Left cardiac atrium (tissue), 4 donors: Measurements from ENCODE around the gene SLC8A2. TPM values are rescaled to one million over a fixed set of nuclear protein-coding genes. Genes with fewer than 3 reads are reported as not detected.
A peak's percentile ranks its signal among the peaks of the same experiment; 100 is the strongest.

Experiments used
- ATAC-seq, 2 donors: fragments of 200-7000 bp; cut with Tn5 transposase; one replicate each; pipeline ENCODE4 v1.9.1; 2020; ENCODE audit warnings: mild to moderate bottlenecking in 2 of 2, moderate library complexity in 2 of 2
- DNase-seq: peaks from one replicate; pipeline ENCODE4 v3.0.0-alpha.2; 2020
- intact Hi-C, 2 donors: fragments of 100-400 bp; cut with DNase I; formaldehyde crosslinking; loops; one replicate each; pipeline versions ENCODE4 v1.14.1 to v1.15.1; 2022 to 2023
- total RNA-seq, 2 donors: library from RNA; stranded (reverse); fragmentation: NEBNext Ultra II Directional; extraction: Animal tissue kit (Norgen Biotek cat#: 25700); gene quantifications; one replicate each; pipeline ENCODE4 v1.2.1, GENCODE V29; 2021
- donor health status: DM: no; HTN: yes; CAD: no.
- donor health status: DM: no; HTN: yes; CAD: no; lungs with severe emphysema.
- donor health status: DM: yes; HTN: yes; CAD: no.
- donor health status: Dilated cardiomyopathy.

Gene SLC8A2
- total RNA-seq, 2 donors from 2014 or later: 0.15 TPM; not detected in 1

DNA sequence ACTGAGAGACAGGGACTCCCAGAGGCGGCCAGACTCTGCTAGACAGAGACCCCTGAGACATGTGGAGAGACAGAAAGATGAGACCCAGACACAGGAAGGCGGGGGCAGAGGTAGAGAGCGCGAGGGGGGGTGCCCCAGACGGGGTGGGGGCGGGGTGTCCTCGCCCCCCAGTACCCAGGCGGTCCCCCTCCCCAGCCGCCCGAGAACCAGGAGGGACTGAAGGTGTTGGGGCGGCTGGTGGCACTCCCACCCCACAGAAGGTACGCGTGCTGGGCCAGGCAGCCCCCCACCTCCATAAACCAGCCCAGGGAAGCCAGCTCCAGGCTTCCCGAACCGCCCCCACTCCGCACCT is 336 bp downstream of the SLC8A2 start:
- no peak for DNase-seq
- peak in 1 of 2 donors; percentile 3 for ATAC-seq
- intact Hi-C loops: no loop called here

DNA sequence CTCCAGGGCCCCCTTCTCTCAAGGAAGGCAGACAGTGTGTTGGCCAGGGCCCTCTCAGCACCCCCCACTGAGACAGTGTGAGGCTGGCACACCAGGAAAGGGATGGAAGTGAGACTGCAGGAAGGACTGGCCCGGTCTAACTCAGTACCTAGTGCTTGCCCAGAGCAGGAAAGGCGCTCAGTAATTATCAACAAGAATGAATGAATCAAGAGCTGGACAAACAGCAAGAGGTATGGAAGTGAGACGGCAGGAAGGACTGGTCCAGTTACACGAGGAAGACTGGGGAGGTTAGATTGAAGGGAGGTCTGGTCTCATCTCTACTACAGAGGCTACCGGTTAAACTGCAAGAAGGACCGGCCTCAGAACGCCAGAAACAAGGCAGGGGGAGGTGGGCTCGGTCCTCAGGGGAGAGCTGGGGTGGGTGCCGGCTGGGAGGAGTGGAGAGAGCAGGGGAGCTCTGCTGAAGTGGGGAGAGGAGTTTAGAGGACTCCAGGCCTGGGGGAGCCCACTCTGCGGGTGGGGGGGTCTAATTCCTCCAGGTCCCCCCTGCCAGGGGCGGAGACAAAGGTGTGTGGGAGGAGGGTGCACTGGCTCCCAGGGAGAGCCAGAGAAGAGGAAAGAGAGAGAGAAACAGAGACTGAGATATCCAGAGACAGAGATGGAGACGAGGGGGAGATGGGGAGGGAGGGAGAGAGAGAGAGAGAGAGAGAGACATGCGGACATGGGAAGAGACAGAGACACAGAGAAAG is 1.1 kb downstream of the SLC8A2 start:
- ATAC-seq (no peak), DNase-seq (no peak)
- intact Hi-C loops: no loop called here

DNA sequence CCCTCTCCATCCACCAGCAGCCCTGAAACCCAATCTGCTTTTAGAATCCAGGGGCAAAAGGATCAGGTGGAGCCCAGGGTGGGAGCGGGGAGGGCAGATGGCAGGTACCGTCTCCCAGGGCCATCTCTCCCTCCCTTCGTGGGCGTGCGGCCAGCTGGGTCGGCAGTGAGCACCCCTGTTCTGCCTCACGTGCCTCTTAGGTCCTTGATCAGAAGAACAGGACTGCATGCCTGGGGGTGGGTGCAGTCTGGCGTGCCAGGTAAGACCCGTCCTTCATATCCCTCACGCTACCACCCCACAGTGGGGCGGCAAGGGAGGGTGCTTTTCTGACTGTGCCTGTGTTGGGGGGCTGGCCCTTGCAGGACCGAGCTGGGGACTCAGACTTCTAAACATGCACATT is 2.0 kb downstream of the SLC8A2 start:
- ATAC-seq (no peak), DNase-seq (no peak)
- intact Hi-C loops: no loop called here

DNA sequence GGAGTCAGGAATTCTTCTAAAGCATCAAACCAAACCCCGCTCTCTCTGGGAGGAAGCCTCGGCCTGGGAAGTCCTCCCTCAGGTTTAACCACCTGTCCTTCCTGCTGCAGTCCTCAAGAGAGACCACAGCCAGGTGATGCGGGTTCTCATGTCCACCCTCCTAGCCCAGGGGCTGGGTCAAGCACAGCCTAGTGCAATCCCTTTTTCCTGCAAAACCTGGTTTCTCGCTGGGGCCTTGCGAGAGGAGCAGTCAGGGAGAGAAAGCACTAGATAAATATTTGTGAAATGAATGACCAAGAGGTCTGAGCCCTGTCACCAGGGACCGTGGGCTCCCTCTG is 2.4 kb downstream of the SLC8A2 start:
- intact Hi-C loops: no loop called here
- DNase-seq (no peak), ATAC-seq (no peak)

DNA sequence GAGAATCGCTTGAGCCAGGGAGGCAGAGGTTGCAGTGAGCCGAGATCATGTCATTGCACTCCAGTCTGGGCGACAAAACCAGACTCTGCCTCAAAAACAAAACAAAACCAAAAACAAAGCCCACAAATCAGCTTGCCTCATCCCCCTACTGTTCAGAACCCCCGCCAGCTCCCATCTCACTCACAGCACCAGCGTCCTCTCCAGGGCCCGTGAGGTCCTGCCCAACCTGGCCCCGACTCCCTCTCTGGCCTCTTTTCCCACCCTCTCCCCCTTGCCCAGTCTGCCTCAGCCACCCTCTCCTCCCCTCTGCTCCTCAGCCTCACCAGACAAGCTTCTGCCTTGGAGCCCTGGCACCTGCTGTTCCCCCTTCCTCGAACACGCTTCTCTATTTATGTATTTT is 3.8 kb downstream of the SLC8A2 start:
- no peak for ATAC-seq
- intact Hi-C loops: no loop called here
- no peak for DNase-seq

DNA sequence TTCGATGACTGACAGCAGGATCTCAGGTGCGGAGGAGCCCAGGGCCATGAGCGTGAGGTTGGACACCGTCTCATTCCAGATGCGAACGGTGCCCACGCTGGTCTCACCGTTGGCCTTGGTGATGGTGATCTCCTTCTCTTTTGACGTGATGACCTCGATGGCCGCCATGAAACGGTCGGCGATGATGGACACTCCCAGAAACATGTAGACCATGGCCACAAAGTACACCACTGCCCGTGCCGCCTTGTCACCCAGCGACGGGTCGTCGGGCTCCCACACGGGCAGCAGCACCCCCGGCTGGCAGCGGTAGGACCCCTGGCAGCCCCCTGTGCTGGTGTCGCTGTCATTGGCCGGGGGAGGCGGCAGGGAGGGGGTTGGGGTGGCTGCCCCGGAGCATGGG is 5.7 kb downstream of the SLC8A2 start:
- intact Hi-C loops: no loop called here
- DNase-seq (no peak), ATAC-seq (no peak)

DNA sequence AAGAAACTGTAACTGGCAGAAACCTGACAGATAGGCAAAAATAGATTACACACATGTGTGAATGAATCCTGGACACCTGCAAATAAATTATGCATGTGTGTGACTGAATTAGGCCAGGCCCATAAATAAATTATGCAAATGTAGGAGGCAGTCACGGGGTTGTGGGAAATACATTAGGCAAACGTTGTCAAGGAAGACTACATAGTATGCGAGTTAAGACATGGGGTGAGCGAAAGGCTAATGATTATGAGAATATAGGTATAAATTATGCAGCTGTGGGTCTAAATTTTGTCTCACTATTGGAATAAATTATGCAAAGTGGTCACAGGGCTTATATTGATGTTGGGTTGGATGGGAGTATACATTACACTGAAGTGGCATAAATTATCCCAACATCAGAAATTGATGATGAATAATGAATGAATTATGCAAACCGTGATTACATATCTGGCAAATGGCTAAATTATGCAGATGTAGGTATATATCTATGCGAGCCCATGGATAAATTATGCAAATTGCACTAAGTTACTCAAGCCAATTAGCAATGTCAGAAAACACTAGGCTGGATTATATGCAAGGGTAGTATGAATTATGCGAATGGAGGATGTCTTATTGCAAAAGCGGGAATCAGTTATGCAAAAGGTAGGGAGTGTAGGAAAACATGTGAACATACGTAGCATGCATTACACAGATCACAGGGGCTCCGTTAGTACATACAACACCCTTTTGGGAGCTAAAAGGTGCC is 6.8 kb downstream of the SLC8A2 start:
- DNase-seq (no peak), ATAC-seq (no peak)
- intact Hi-C loops: no loop called here

DNA sequence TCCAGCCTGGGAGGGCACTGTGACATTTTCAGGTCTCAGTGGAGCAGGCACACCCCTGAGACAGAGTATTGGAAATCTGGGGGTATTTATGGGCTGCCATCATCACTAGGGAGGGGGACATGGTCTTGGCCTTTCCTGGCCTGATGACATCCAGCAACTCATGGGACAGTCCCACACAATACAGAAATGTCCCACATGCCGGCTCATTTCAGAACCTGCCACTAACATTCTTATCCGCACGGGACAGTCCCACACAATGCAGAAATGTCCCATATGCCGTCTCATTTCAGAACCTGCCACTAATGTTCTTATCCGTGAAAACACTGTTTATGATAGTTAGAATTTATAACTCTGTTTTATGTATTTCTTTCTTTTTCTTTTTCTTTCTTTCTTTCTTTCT is 9.8 kb downstream of the SLC8A2 start:
- no peak for DNase-seq
- intact Hi-C loops: no loop called here
- no peak for ATAC-seq

DNA sequence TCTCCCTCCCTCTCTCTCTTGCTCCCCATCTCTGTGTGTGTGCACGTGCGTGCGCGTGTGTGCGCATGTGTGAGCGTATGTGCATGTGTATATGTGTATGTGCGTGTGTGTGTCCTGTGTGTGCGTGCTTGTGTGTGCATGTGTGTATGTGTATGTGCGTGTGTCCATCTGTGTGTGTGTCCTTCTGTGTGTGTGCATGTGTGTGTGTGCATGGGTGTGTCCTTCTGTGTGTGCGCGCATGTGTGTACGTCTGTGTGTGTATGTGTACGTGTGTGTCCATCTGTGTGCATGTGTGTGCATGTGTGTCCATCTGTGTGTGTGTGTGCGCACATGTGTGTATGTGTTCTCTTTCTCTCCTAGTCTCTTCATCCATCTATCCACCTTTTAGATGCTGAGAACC is 12.2 kb downstream of the SLC8A2 start:
- no peak for DNase-seq
- intact Hi-C loops: no loop called here
- ATAC-seq: no peak

DNA sequence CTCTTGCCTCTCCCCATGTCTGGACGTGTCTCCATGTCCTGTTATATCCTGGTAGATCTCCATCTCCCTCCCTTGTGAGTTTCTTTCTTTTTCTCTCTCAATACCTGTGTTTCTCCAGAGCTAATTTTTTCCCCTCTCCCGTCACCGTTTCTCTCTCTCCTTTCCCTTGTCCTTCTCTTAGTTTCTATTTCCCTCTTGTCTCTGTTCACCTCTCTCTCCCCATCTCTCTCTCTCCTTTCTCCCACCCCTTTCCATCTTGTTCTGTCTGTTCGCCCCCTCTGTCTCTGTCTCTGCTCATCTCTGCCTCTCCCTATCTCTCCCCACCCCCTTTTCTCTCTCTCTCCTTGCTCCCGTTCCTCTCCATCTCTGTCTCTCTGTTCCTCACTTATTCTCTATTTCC is 13.0 kb downstream of the SLC8A2 start:
- no peak for DNase-seq
- intact Hi-C loops: no loop called here
- ATAC-seq: no peak

DNA sequence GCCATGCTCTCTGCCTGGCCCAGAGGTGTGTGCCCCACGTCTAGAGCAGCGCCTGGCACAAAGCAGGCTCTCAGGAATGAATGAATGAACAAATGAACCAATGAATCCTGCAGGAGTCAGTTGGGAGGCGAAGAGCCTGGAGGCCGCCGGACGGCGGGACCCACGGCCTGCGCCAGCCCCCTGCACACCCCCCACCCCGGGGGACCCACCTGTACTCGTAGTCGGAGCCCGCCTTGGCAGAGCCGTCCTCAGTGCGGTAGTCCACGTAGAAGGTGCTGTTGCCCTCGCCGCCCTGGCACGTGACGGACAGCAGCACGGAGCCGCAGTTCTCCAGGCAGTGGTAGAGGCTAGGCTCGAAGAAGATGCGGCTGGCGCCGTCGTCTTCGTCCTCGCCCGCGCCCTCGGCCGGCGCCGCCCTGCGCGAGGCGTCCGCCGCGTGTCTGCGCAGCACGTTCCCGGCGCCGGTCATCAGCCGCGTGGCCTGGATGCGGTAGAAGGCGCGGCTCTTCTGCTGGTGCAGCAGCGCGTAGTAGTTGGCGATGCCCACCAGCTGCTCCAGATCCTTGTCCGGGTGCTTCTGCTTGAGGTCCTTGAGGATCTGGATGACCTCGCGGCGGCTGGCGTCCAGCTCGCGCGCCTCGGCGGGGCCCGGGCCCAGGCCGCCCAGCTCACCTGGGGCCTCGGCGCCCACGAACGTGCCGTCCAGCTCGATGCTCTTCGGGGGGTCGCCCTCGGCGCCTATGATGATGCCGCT is 14.8 kb downstream of the SLC8A2 start:
- intact Hi-C loops: no loop called here
- no peak for ATAC-seq
- DNase-seq: no peak

DNA sequence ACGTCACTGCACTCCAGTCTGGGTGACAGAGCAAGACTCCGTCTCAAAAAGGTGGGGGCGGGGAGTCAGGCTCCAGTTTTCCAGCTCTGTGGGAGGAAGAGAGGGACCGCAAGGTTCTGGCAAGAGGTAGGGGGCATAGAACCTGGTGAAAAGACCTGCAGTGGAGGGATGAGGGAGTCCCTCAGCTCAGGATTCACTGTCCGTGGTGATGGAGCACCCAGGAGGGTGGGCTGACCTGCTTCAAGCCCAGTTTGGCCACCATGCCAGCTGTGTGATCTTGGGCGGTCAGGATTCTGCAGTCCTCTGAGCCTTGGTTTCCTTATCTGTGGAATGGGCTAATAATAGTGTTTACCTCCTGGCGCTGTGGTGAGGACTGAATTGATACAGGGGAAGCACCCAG is 21.2 kb downstream of the SLC8A2 start:
- no peak for DNase-seq
- intact Hi-C loops: no loop called here
- ATAC-seq: no peak

DNA sequence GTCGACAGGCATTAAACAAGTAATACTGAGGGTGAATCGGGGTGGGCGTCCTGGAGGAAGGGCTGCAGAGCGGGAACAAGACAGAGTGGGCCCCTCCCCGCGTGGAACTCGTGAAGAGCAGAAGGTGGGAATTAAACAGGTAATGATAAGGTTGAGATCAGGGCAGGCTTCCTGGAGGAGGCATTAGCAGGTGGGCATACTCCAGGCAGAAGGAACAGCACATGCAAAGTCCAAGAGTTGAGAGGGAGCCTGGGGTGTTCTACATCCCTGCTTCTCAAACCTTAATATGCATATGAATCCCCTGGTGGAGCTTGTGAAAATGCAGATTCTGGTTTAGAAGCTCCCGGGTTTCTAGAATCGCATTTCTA is 23.3 kb downstream of the SLC8A2 start:
- ATAC-seq: no peak
- DNase-seq: no peak
- intact Hi-C loops: no loop called here

DNA sequence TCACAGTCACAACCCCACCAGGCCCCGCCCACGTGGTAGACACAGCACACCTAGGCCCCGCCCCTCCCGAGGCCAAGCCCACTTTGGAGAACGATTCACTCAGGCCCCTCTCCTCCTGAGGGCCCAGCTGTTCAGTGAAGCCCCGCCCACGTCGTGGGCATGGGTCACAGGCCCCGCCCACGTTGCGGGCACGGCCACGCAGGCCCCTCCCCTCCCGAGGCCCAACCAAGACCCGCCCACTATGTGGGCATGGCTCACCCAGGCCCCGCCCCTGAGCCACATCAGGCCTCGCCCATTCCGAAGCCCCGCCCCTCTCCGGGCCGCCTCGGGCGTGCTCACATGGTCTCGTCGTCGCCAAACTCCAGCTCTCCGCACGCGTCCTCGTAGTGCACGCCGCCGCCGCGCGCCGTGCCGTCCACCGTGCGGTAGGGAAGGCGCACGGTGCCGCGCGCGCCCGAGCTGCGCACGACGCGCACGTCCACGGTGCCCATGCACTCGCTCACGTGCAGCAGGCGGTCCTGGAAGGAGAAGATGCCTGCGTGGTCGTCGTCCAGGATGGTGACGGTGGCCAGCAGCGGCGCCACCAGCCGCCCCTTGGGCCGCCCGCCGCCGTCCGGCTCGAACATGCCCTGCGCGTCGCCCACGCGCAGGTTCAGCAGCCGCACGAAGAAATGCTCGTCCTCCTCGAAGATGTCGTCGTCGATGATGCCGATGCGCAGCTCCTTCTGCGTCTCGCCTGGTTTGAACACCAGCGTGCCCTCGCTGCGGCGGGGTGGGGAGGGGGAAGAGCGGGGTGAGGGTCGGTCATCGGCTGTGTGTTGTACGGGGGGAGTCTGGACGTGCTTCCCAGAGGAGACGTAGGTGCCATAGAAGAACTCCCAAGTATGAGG is 24.0 kb downstream of the SLC8A2 start:
- intact Hi-C loops: no loop called here
- DNase-seq: peak; percentile 52

DNA sequence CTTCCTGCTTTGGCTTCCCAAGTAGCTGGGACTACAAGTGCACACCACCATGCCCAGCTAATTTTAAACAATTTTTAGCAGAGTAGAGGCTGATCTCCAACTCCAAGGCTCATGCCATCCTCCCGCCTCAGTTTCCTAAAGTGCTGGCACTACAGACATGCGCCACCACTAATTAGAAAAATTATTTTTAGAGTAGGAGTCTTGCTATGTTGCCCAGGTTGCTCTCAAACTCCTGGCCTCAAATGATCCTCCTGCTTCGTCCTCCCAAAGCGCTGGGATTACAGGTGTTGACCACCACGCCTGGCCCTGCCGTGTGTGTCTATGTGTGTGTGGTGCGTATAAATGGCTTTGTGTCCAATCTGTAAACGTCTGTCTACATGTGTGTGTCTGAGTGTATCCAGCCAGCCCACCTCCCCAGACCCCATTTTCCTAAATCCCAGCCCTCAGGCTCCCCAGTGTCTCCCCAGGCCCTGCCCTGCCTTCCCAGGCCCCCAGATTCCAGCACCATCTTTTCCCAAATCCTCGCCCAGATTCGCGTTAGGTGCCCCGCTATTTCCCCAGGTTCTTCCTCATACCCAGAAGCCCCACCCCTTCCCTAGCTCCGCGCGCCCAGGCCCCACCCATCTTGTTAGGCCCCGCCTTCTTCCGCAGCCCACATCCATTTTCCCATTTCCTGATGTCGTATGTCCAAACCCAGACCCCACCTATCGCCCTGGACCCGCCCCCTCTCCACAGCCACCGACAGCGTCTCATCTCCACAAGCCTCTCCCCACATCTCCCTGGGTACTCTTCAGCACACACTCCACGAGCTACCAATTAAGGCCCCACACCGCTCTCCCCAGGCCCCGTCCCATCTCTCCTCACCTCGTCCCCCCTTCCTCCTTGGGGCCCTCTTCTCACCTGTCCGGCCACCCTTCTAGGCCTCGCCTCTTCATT is 24.9 kb downstream of the SLC8A2 start:
- ATAC-seq: peak in 1 of 2 donors; percentile 39
- no peak for DNase-seq
- intact Hi-C loops: no loop called here

More for the DNA sequence above, 24.0 kb downstream of the SLC8A2 start:
- ATAC-seq: peak; percentile 25 to 69

DNA sequence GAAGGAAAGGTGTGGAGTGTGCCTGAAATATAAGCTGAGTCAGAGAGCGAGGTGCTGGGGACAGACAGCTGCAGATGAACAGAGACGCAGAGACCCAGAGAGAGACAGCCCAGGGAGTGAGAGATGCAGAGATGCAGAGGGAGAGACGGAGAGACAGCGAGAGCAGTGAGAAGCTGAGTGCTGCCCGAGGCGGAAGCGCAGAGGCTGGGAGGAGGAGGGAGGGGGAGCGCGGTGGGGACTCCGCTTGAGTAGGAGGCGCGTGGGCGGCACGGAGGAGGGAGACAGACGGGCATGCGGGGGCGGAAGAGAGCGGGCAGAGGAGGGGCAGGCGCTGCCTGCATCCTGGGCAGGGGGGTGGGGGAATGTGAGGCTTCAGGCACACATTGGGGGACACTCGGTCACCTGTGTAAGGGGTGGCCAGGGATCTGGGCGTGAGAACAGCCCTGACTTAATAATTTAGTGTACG is 25.7 kb downstream of the SLC8A2 start:
- intact Hi-C loops: no loop called here
- DNase-seq (peak; percentile 54), ATAC-seq (peak; percentile 43 to 54)

DNA sequence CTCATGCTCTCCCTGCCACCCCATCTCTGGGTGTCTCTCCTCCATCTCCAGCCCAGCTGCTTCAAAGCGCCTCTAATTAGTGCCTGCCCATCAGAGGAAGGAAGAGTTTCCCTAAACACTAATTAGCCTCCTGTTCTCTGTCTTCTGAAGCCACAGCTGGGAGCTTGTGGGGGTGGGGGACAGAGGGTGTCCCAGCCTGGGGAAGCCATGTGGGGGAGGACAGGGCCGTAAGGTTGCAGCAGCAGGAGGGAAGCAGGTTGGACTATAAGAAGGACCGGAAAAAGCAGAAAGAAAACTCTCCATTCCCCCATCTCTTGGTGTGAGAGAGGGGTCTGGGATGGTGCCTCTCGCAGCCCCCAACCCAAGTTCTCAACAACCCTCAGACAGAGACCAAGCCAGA is 26.2 kb downstream of the SLC8A2 start:
- DNase-seq (no peak), ATAC-seq (no peak)
- intact Hi-C loops: no loop called here

DNA sequence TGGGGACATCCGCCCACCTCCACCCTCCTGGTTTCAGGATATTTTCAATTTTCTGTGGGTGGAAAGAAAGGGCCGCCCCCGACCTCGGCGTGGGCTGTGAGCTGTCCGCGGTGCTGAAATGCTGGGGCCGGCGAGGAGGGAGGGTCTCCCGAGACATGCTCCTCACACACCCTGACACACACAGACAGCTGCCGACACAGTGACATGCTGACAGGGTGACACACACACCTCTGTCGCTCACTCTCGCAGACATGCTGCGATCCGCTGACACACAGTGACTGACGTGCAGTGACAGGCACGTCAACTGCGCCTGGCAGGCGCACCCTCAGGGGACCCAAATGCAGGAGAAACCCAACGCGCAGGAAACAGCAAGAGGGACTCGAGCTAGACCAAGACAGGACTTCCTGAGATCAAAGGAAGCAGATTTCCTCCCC is 27.3 kb downstream of the SLC8A2 start:
- intact Hi-C loops: no loop called here
- ATAC-seq: no peak
- DNase-seq: no peak
